GM19193 (cell line): ENCODE results near the gene ANKZF1.
A peak's percentile ranks its signal among the peaks of the same experiment; 100 is the strongest.

Source experiments
- POLR2A ChIP-seq: IDR thresholded peaks from 4 replicates; pipeline ENCODE4 v1.6.1; 2011; ENCODE audit not compliant: insufficient read depth, insufficient read length; ENCODE audit errors: extremely low read depth

The ANKZF1 gene

GRCh38 chr2:219261024-219261855 is 31.6 kb downstream of the ANKZF1 start:
- no peak for TF ChIP-seq POLR2A

GRCh38 chr2:219266232-219266631 is 36.6 kb downstream of the ANKZF1 start:
- no peak for TF ChIP-seq POLR2A

GRCh38 chr2:219266886-219267285 is 37.3 kb downstream of the ANKZF1 start:
- no peak for TF ChIP-seq POLR2A

- TF ChIP-seq POLR2A, result no peak
Measured at GRCh38 chr2:219268294-219268693, 38.7 kb downstream of the ANKZF1 start.

GRCh38 chr2:219269362-219270054 is 39.9 kb downstream of the ANKZF1 start:
- no peak for TF ChIP-seq POLR2A

- no peak for TF ChIP-seq POLR2A
Measured at GRCh38 chr2:219270055-219270372, 40.4 kb downstream of the ANKZF1 start.

- TF ChIP-seq POLR2A, result no peak
Measured at GRCh38 chr2:219271021-219271420, 41.4 kb downstream of the ANKZF1 start.

GRCh38 chr2:219272356-219272755 is 42.8 kb downstream of the ANKZF1 start:
- TF ChIP-seq POLR2A, result no peak

GRCh38 chr2:219272995-219273394 is 43.4 kb downstream of the ANKZF1 start:
- no peak for TF ChIP-seq POLR2A

GRCh38 chr2:219273937-219274336 is 44.3 kb downstream of the ANKZF1 start:
- TF ChIP-seq POLR2A, result no peak

GRCh38 chr2:219274361-219274921 is 44.8 kb downstream of the ANKZF1 start:
- TF ChIP-seq POLR2A, result no peak

- no peak for TF ChIP-seq POLR2A
Measured at GRCh38 chr2:219277703-219278654, 48.4 kb downstream of the ANKZF1 start.

- TF ChIP-seq POLR2A, result no peak
Measured at GRCh38 chr2:219278655-219279150, 49.1 kb downstream of the ANKZF1 start.

- peak; percentile 86 for TF ChIP-seq POLR2A
Measured at GRCh38 chr2:219279151-219279915, 49.7 kb downstream of the ANKZF1 start, which contains the start of gene DNAJB2. Gene DNAJB2, plus strand, starts transcription at chr2:219279366. Its CDS starts 468 bp downstream, at chr2:219279834.
